HepG2 (cell line): ENCODE data around the gene RRBP1. TPM values are rescaled to one million over a fixed set of nuclear protein-coding genes. Genes with fewer than 3 reads are reported as not detected.
A peak's percentile ranks its signal among the peaks of the same experiment; 100 is the strongest.

Source experiments
- EED ChIP-seq: sonication (generic); formaldehyde crosslinking; IDR thresholded peaks from 2 replicates; pipeline ENCODE4 v1.5.0; 2020; ENCODE audit warnings: mild to moderate bottlenecking, missing genetic modification reagents
- IKZF1 ChIP-seq: fragments of 450-650 bp; IDR thresholded peaks from 2 replicates; pipeline ENCODE4 v1.7.1; 2016
- KLF9 ChIP-seq: IDR thresholded peaks from 2 replicates; pipeline ENCODE4 v1.6.1; 2016; ENCODE audit warnings: low read depth
- NONO ChIP-seq, 2 experiments: fragments of 450-650 bp in 1 of 2; sonication (generic) in 1 of 2; formaldehyde crosslinking in 1 of 2; IDR thresholded peaks in 1 of 2; conservative IDR thresholded peaks in 1 of 2; 2 replicates each; pipeline versions ENCODE4 v1.6.1 to v1.8.0; 2017 to 2022; ENCODE audit warnings: mild to moderate bottlenecking in 1 of 2, missing genetic modification reagents in 1 of 2, moderate library complexity in 1 of 2
- PHF21A ChIP-seq: sonication (generic); formaldehyde crosslinking; IDR thresholded peaks from 2 replicates; pipeline ENCODE4 v1.5.0; 2020; ENCODE audit warnings: mild to moderate bottlenecking, missing genetic modification reagents
- RARG ChIP-seq: sonication (generic); formaldehyde crosslinking; IDR thresholded peaks from 2 replicates; pipeline ENCODE4 v1.4.0; 2020; ENCODE audit warnings: low read depth, mild to moderate bottlenecking, missing genetic modification reagents
- REPIN1 ChIP-seq: sonication (generic); formaldehyde crosslinking; IDR thresholded peaks from 2 replicates; pipeline ENCODE4 v1.8.0; 2022; ENCODE audit warnings: missing genetic modification reagents, low read depth, mild to moderate bottlenecking, borderline replicate concordance
- SCMH1 ChIP-seq: sonication (generic); formaldehyde crosslinking; IDR thresholded peaks from 2 replicates; pipeline ENCODE4 v1.9.0; 2021; ENCODE audit warnings: missing genetic modification reagents, mild to moderate bottlenecking, borderline replicate concordance
- SUZ12 ChIP-seq: fragments of 150-350 bp; IDR thresholded peaks from 2 replicates; pipeline ENCODE4 v1.6.1; 2014; ENCODE audit warnings: low read depth, low read length
- TMF1 ChIP-seq: sonication (generic); formaldehyde crosslinking; IDR thresholded peaks from 2 replicates; pipeline ENCODE4 v1.8.1; 2022; ENCODE audit warnings: low read depth, missing genetic modification reagents
- ZFP41 ChIP-seq: sonication (generic); formaldehyde crosslinking; IDR thresholded peaks from 2 replicates; pipeline ENCODE4 v1.4.0; 2020; ENCODE audit warnings: mild to moderate bottlenecking, missing genetic modification reagents, borderline replicate concordance
- ZNF577 ChIP-seq: sonication (generic); formaldehyde crosslinking; IDR thresholded peaks from 2 replicates; pipeline ENCODE4 v1.4.0; 2020; ENCODE audit warnings: mild to moderate bottlenecking, low read depth, missing genetic modification reagents, borderline replicate concordance
- ZNF724P ChIP-seq: sonication (generic); formaldehyde crosslinking; IDR thresholded peaks from 2 replicates; pipeline ENCODE4 v1.8.0; 2022; ENCODE audit warnings: missing genetic modification reagents, borderline replicate concordance
- polyA plus RNA-seq, 8 experiments: library from polyadenylated mRNA; depleted of rRNA in 3 of 8; stranded (reverse) in 7 of 8; unstranded in 1 of 8; fragments of >200 nt; fragmentation: Illumina TruSeq in 4 of 8; extraction: Trizol in 4 of 8; gene quantifications; 2 replicates each; pipeline versions ENCODE4 v1.2.1 to v1.2.3, GENCODE V29; 2011 to 2016; ENCODE audit warnings: low read depth in 4 of 8, missing spikeins in 1 of 8, mixed read lengths in 1 of 8; ENCODE audit not compliant: insufficient read depth in 1 of 8
- total RNA-seq, 5 experiments: library from RNA; depleted of rRNA; stranded (reverse); fragments of >200 nt; fragmentation: Illumina TruSeq; extraction: Trizol; gene quantifications; 2 replicates each; pipeline ENCODE4 v1.2.3, GENCODE V29; 2016; ENCODE audit warnings: low read depth in 1 of 5
- TF ChIP-seq, protein P1 (sequence below): sonication (generic); formaldehyde crosslinking; IDR thresholded peaks from 2 replicates; pipeline ENCODE4 v1.4.0; 2020; ENCODE audit warnings: missing genetic modification reagents
- TF ChIP-seq, protein P2 (sequence below): sonication (generic); formaldehyde crosslinking; IDR thresholded peaks from 2 replicates; pipeline ENCODE4 v1.4.0; 2020; ENCODE audit warnings: missing genetic modification reagents, borderline replicate concordance
- TF ChIP-seq, protein P3 (sequence below): sonication (generic); formaldehyde crosslinking; IDR thresholded peaks from 2 replicates; pipeline ENCODE4 v1.5.0; 2020; ENCODE audit warnings: missing genetic modification reagents, mild to moderate bottlenecking, borderline replicate concordance
- TF ChIP-seq, protein P4 (sequence below): IDR thresholded peaks from 2 replicates; pipeline ENCODE4 v1.6.1; 2018; ENCODE audit warnings: missing genetic modification reagents, mild to moderate bottlenecking, missing compliant biosample characterization
- TF ChIP-seq, protein P5 (sequence below): sonication (generic); formaldehyde crosslinking; IDR thresholded peaks from 2 replicates; pipeline ENCODE4 v1.4.0; 2020; ENCODE audit warnings: mild to moderate bottlenecking, missing genetic modification reagents
- TF ChIP-seq, protein P6 (sequence below): IDR thresholded peaks from 2 replicates; pipeline ENCODE4 v1.6.1; 2016

RRBP1 gene
- total and polyA plus RNA-seq, 2 of the 13 experiments (the other 11 are each of a cell fraction or from before 2014, with no cell fraction given): 150 to 222 TPM

DNA sequence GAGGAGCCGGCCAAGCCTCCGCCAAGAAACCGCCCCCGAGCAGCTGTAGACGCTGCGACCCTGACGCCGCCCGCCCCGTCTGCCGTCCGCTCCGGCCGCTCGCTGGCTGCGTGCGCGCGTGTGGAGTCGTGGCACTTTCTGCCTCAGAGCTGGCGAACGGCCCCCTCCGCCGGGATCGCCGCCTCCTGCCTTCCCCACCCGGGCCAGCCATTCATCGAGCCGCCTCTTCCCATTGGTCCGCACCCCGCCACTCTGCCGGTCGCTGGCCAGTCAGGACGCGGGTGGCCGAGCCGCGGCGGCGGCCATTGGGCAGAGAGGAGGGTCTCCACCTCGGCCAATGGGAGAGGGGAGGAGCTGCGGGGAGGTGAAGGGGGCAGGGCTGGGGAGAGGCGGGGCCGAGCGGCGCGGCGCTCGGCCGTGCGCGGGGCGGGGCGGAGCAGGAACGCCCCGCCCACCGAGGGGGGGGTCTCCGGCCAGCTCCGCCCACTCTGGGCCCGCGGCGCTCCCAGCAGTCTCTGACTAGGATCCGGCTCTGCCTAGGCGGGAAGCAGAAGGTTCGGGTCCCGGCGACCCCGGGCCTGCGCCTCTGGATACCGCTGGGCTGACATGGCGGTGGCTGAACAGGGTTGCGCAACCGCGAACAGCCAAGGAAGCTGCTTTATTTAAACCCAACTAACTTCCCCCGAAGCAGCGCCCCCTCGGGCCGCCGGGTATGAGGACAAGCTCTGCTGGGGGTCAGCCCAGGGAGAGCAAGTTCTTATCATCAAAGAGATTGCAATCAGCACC lies at the start of gene RRBP1 (continued):
- TF ChIP-seq, protein P1, sequence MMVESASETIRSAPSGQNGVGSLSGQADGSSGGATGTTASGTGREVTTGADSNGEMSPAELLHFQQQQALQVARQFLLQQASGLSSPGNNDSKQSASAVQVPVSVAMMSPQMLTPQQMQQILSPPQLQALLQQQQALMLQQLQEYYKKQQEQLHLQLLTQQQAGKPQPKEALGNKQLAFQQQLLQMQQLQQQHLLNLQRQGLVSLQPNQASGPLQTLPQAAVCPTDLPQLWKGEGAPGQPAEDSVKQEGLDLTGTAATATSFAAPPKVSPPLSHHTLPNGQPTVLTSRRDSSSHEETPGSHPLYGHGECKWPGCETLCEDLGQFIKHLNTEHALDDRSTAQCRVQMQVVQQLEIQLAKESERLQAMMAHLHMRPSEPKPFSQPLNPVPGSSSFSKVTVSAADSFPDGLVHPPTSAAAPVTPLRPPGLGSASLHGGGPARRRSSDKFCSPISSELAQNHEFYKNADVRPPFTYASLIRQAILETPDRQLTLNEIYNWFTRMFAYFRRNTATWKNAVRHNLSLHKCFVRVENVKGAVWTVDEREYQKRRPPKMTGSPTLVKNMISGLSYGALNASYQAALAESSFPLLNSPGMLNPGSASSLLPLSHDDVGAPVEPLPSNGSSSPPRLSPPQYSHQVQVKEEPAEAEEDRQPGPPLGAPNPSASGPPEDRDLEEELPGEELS: peak; percentile 84
- TF ChIP-seq SUZ12 (no peak), ZNF577 (0 out of 2 replicates have a peak, but pooled peaks have one; percentile 49), NONO (IDR thresholded peaks at IDR 0.05) (no peak), NONO (CRISPR knock-in tag; conservative IDR thresholded peaks at IDR 0.05) (peak; percentile 94), PHF21A (peak; percentile 97), EED (peak; percentile 97; the same call in 1 of the 2 replicates), ZNF724P (CRISPR knock-in tag) (peak; percentile 87; the same call in 1 of the 2 replicates), REPIN1 (CRISPR knock-in tag) (peak; percentile 76), SCMH1 (CRISPR knock-in tag) (no peak), ZFP41 (CRISPR knock-in tag) (no peak), KLF9 (CRISPR knock-in tag) (0 out of 2 replicates have a peak, but pooled peaks have one; percentile 23), TMF1 (peak; percentile 93), IKZF1 (no peak), RARG (CRISPR knock-in tag) (no peak)
- TF ChIP-seq, protein P2, sequence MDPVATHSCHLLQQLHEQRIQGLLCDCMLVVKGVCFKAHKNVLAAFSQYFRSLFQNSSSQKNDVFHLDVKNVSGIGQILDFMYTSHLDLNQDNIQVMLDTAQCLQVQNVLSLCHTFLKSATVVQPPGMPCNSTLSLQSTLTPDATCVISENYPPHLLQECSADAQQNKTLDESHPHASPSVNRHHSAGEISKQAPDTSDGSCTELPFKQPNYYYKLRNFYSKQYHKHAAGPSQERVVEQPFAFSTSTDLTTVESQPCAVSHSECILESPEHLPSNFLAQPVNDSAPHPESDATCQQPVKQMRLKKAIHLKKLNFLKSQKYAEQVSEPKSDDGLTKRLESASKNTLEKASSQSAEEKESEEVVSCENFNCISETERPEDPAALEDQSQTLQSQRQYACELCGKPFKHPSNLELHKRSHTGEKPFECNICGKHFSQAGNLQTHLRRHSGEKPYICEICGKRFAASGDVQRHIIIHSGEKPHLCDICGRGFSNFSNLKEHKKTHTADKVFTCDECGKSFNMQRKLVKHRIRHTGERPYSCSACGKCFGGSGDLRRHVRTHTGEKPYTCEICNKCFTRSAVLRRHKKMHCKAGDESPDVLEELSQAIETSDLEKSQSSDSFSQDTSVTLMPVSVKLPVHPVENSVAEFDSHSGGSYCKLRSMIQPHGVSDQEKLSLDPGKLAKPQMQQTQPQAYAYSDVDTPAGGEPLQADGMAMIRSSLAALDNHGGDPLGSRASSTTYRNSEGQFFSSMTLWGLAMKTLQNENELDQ (CRISPR knock-in tag): peak; percentile 85; the same call in 1 of the 2 replicates
- TF ChIP-seq, protein P3, sequence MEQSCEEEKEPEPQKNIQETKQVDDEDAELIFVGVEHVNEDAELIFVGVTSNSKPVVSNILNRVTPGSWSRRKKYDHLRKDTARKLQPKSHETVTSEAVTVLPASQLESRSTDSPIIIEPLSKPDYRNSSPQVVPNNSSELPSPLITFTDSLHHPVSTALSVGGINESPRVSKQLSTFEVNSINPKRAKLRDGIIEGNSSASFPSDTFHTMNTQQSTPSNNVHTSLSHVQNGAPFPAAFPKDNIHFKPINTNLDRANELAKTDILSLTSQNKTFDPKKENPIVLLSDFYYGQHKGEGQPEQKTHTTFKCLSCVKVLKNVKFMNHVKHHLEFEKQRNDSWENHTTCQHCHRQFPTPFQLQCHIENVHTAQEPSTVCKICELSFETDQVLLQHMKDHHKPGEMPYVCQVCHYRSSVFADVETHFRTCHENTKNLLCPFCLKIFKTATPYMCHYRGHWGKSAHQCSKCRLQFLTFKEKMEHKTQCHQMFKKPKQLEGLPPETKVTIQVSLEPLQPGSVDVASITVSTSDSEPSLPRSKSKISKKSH (CRISPR knock-in tag): peak; percentile 91
- TF ChIP-seq, protein P4, sequence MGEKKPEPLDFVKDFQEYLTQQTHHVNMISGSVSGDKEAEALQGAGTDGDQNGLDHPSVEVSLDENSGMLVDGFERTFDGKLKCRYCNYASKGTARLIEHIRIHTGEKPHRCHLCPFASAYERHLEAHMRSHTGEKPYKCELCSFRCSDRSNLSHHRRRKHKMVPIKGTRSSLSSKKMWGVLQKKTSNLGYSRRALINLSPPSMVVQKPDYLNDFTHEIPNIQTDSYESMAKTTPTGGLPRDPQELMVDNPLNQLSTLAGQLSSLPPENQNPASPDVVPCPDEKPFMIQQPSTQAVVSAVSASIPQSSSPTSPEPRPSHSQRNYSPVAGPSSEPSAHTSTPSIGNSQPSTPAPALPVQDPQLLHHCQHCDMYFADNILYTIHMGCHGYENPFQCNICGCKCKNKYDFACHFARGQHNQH (CRISPR knock-in tag): peak; percentile 82
- TF ChIP-seq, protein P5, sequence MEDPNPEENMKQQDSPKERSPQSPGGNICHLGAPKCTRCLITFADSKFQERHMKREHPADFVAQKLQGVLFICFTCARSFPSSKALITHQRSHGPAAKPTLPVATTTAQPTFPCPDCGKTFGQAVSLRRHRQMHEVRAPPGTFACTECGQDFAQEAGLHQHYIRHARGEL: 0 out of 2 replicates have a peak, but pooled peaks have one; percentile 76
- TF ChIP-seq, protein P6, sequence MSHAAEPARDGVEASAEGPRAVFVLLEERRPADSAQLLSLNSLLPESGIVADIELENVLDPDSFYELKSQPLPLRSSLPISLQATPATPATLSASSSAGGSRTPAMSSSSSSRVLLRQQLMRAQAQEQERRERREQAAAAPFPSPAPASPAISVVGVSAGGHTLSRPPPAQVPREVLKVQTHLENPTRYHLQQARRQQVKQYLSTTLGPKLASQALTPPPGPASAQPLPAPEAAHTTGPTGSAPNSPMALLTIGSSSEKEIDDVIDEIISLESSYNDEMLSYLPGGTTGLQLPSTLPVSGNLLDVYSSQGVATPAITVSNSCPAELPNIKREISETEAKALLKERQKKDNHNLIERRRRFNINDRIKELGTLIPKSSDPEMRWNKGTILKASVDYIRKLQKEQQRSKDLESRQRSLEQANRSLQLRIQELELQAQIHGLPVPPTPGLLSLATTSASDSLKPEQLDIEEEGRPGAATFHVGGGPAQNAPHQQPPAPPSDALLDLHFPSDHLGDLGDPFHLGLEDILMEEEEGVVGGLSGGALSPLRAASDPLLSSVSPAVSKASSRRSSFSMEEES (CRISPR knock-in tag): peak; percentile 61; the same call in 1 of the 2 replicates
